GM21423 (cell line): ENCODE results near the gene AXDND1.
"Not testable (repeated sequence)": the region's sequence is repeated elsewhere in the genome, so short reads cannot be mapped to it uniquely, and the experiment has no call there.

Experiments used
- ATAC-seq: cut with Tn5 transposase; IDR thresholded peaks from one replicate; pipeline ENCODE4 v1.9.1; 2021; ENCODE audit warnings: mild to moderate bottlenecking, moderate library complexity; ENCODE audit not compliant: unreplicated experiment

Gene AXDND1

DNA sequence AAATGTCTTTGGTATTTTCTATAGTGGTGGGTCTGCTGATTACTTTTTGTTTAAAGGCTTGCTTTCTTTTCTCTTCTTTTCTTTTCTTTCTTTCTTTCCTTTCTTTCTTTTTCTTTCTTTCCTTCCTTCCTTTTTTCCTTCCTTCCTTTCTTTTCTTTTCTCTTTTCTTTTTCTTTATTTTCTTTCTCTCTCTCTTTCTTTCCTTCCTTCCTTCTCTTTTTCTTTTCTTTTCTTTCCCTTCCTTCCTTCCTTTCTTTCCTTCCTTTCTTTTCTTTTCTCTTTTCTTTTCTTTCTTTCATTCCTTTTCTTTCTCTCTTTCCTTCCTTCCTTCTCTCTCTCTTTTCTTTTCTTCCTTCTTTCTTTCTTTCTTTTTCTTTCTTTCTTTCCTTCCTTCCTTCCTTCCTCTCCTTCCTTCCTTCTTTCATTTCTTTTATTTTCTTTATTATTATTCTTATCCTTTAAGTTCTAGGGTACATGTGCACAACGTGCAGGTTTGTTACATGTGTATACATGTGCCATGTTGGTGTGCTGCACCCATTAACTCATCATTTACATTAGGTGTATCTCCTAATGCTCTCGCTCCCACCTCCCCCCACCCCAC is 93.9 kb downstream of the AXDND1 start:
- ATAC-seq: not testable (repeated sequence)

DNA sequence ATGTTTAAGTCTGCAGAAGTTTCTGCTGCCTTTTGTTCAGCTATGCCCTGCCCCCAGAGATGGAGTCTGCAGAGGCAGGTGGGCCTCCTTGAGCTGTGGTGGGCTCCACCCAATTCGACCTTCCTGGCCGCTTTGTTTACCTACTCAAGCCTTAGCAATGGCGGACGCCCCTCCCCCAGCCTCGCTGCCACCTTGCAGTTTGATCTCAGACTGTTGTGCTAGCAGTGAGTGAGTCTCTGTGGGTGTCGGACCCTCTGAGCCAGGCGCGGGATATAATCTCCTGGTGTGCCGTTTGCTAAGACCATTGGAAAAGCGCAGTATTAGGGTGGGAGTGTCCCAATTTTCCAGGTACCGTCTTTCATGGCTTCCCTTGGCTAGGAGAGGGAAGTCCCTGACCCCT is 99.9 kb downstream of the AXDND1 start:
- not testable (repeated sequence) for ATAC-seq

DNA sequence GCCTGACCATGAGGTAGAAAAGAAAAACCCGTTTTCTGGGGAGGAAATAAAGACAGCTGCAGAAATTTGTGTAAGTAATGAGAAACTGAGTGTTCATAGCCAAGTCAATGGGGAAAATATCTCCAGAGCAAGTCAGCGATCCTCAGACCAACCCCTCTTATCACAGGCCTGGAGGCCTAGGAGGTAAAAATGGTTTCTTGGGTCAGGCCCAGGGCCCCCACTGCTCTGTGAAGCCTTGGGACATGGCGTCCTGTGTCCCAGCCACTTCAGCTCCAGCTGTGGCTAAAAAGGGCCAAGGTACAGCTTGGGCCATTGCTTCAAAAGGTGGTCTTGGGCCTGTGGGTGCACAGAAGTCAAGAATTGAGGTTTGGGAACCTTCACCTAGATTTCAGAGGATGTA is 108.9 kb downstream of the AXDND1 start:
- no peak for ATAC-seq

DNA sequence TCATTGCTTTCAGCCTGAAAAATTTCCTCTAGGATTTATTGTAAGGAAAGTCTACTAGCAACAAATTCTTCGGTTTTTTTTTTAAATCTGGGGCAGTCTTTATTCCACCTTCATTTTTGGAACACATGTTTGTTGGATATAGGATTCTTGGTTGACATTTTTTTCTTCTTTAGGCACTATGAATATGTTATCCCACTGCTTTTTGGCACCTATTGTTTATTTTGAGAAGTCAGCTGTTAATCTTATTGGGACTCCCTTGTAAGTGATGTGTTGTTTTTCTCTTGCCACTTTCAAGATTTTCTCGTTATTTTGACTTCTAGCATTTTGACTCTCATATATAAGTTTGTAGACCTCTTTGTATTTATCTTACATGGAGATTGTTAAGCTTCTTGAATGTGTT is 110.7 kb downstream of the AXDND1 start:
- ATAC-seq: no peak

DNA sequence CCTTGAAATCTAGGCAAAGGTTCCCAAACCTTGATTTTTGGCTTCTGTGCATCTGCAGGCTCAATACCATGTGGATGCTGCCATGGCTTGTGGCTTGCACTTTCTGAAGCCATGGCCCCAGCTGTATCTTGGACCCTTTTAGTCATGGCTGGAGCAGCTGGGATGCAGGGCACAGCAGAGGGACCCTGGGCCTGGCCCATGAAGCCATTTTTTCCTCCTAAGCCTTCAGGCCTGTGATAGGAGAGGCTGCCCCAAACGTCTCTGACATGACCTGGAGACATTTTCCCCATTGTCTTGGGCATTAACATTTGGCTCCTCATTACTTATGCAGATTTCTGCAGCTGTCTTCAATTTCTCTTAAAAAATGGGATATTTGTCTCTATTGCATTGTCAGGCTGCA is 112.6 kb downstream of the AXDND1 start:
- ATAC-seq: no peak

DNA sequence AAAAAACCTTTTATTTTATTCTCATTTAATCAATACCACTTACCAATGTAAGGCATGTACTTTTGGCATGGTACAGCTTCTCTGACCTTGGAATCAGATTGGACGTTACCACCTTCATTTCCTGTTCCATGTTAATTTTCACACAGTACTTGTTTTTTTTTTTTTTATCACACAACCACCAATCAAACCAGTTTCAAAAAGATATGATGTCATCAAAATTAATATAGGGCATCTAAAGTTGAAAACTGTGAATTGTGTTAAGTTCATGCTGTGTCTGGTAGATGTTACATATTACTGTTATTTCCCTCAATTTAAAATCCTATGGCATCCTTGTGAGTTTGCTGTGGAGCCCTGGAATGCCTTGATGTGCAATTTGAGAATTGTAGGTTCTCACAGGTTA is 124.8 kb downstream of the AXDND1 start:
- no peak for ATAC-seq

DNA sequence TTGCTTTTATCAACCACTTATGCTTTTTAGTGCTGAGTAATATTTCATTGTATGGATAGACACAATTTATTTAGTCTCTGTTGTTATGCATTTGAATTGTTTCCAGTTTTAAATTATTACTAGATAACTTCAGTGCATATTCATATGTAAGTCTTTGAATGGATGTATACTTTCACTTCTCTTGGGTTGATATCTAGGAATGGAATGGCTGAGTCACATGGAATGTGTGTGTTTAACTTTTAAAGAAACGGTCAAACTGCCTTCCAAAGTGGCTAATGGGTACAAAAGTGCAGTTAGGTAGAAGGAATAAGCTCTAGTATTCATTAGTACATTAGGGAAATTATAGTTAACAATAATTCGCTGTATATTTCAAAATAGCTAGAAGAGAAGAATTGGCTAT is 127.6 kb downstream of the AXDND1 start:
- ATAC-seq: no peak

DNA sequence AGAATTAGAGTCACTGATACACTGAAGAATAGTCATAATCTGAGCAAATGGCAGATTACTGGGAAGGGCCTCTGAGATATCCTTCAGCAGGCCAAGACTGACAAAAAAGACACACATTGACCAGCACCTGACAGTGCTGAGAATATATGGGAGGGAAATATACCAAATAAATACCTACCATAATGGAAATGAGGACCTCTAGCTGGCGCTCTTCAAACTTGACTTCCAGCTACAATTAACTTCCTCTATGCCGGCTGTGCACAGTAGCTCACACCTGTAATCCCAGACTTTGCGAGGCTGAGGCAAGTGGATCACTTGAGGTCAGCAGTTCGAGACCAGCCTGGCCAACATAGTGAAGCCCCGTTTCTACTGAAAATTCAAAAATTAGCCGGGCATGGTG is 140.4 kb downstream of the AXDND1 start:
- no peak for ATAC-seq

DNA sequence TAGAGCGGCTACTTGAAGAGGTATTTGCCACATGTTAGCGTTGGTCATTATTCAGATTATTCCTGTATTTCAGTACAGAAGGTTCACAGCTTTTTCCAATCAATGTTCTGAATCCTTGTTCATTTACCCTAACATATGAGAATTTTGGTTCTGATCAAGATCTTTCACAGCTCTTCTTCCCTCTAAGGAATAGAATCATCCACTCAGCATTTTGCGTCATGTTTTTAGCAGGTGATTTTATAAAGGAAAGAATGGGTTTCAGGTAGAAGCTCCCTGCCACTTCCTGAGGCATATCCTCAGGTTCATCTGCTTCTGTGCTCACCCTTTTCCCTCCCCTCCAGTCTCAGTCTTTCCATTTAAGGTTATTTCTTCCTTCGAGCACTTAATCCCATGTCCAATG is 143.6 kb downstream of the AXDND1 start:
- ATAC-seq: no peak

DNA sequence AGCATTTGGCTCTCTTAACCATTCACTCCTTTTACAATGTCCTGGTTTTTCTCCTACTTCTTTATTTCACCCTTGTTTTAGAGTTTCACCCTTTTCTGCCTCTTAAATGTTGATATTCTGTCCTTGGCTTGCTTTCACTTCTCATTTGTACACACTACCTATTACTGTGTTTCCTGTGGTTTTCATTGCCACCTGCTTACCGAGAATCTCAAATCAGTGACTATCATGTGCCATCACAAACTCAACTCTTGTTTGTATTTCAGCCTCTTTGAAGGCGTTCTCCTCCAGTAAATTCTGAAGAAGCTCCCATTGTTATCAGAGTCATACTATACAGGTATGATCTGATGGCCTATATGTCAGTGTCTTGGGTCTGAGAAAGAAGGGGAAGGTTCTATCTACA is 144.3 kb downstream of the AXDND1 start:
- no peak for ATAC-seq

DNA sequence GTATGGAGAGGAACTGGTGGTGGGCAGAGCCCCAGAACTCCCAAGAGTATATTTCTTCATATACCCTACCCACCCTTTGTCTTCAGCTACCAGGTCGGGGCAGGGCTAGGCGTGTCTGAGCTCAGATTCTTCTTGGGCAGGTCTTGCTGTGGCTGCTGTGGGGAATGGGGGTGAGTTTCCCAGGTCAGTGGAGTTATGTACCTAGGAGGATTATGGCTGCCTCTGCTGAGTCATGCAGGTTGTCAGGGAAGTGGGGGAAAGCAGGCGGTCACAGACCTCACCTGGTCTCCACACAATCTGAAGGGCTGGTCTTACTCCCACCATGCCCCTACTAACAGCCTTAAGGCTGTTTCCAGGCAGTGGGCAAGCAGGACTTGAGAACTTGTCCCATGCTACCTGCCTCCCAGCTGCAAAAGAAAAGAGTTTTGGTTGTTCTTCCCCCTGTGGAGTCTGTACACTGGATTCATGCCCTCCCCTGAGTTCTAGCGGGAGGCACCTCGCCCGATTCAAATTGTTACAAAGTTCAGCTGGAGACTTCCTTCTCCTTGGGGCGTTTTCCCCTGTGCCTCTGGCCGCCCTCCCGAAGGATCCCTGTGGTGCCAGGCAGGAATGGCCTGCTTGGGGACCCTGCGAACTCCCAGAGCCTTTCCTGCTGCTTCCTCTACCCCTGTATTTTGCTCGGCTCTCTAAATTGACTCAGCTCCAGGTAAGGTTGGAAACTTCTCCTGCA is 151.4 kb downstream of the AXDND1 start:
- no peak for ATAC-seq

DNA sequence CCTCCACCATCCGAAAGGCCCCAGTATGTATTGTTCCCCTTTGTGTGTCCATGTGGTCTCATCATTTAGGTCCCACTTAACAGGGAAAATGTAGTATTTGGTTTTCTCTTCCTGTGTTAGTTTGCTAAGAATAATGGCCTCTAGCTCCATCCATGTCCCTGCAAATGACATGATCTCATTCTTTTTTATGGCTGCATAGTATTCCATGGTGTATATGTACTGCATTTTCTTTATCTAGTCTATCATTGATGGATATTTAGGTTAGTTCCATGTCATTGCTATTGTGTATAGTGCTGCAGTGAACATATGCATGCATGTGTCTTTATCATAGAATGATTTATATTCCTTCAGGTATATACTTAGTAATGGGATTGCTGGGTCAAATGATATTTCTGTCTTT is 152.8 kb downstream of the AXDND1 start:
- ATAC-seq: not testable (repeated sequence)

DNA sequence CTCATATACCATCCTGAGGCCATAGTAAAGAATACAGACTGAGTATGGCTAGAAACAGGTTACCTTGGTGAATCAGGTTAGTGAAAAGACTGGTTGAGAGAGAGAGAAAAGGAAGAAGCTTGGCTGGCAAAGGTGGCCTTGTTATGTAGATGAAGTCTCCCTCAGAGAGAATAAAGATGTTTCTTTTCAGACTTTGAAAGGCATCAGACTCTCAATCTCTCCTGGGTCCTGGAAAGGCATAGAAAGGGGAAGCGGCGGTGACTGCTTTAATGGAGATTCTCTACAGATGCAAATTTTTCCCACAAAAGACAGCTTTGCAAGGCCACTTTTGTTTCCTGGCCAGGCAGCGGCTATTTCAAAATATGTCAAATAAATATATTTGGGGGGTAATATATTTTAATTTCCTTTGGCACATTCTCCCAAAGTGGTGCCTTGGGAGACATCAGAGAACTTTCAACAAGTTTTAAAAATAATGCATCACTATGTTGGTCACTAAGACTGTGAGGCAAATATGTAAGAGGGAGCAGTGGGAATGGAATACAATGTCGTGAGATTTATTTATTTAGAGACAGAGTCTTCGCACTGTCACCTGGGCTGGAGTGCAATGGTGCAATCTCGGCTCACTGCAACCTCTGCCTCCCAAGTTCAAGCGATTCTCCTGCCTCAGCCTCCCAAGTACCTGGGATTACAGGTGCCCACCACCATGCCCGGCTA is 163.9 kb downstream of the AXDND1 start:
- no peak for ATAC-seq

DNA sequence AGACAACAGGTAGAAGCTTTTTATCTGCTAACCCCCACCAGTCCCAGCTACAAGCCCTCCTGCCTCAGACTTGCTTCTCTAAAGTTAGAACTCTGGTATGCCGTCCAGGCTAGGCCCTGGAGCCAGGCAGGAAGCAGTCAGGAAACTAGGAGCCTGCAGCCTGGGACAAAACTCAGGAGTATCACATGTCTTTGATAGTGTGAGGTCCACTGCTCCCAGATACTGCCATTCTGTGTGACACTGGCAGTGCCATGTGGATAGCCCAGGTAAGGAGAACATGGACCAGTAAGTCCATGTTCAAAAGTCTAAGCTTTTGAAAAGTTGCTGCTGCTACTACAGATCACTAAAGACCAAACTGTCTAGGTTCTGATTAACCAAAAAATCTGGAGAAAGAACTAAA is 164.6 kb downstream of the AXDND1 start:
- no peak for ATAC-seq

DNA sequence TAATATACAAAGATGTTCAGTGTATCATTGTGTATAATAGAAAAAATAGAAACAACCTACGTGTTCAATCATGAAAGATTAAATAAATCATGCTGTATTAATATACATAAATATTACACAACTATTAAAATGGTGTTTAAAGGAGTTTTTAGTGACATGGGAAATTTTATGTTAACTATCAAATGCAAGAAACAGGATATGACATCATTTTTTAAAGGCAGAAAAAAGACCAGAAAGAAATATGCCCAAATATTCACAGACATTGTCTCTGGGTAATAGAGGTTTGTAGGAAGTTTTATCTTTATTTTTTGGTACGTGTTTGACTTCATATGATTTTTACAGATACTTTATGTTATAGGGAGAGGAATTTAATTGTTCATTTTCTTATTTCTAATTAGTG is 176.0 kb downstream of the AXDND1 start:
- ATAC-seq: no peak

DNA sequence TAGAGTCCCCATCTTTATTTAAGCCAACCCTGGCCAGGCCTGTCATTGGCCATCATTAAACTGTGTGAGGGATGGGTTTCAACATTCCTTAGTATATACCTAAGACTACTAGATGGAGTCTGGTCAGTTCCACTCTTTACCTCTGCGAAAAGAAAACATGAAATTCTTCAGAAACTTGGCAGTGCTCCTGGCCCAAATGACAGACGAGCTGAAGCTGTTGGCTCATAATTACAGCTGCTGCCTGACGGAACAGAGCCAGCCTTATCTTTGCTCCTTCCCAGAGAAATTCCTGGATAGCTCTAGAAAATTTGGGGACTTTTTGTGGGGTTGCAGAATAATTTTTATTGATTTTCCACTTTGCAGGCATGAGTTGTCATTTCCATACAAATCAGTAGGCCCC is 179.6 kb downstream of the AXDND1 start:
- no peak for ATAC-seq

DNA sequence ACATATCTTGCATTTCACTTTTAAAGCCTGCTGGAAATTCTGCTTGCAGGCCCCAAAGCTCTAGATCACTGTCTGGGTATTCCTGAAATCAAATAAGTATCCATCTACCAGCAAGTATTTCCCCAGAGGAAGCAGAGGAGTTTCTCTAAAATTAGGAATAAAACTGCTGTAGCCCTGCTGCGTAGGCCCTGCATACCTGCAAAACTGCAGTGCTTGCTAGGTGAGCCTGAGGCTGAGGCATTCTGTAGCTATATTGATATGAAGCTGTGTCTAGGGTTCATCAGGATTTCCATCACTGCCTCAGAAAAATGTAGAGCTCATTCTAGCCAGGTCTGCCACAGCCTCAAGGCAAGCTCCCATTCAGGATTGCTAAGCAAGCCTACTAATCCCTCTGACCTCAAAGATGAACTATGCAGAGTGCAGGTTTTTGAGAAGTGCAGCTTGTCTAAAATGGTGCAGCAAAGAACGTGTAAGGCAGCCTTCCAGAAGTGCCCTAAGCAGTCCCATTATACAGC is 181.3 kb downstream of the AXDND1 start:
- ATAC-seq: no peak

DNA sequence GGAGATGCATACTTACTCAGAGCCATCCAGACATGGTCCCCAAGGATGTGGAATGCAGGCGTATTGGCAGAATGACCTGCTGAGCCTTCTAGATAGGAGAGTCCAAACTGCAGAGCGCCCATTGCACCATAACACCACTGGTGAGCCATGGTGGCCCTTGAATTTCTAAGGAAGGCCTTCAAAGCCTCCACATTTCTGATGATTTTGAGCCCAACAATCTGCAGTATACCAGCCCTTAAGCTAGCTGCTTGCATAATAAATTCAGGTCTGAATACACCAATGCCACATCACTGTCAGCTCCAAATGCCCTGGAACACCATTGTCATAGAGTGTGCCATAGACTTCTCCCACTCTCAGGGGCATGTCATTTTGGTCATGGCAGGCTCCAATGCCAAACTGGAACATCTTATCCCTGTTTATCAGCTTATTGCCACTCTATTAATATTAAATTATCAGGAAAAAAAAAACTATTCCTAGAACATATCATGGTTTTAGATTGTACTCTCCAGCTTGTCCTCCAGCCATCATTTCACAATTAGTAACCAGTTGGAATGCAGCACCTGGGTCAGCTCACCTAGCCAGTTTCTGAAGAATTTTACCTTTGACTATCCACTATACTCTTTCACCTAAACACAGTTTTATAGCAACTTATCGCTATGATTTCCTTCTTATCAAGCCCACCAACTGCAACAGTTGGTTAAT is 183.0 kb downstream of the AXDND1 start:
- no peak for ATAC-seq

DNA sequence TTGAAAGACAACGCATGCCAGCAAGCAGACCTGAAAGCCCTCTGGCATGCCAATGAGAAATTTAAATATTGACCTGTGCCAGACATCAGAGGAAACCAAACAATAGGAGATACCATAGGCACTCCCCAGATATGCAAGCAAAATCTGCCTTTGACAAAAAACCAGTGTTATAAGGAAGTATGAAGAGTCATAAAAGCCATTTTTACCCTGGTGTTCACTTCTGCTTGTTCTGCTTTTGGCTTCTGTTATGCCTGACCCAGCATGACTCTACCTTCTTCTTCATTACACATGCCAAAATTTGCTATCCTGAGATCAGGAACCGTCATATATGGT is 183.6 kb downstream of the AXDND1 start:
- ATAC-seq: no peak

DNA sequence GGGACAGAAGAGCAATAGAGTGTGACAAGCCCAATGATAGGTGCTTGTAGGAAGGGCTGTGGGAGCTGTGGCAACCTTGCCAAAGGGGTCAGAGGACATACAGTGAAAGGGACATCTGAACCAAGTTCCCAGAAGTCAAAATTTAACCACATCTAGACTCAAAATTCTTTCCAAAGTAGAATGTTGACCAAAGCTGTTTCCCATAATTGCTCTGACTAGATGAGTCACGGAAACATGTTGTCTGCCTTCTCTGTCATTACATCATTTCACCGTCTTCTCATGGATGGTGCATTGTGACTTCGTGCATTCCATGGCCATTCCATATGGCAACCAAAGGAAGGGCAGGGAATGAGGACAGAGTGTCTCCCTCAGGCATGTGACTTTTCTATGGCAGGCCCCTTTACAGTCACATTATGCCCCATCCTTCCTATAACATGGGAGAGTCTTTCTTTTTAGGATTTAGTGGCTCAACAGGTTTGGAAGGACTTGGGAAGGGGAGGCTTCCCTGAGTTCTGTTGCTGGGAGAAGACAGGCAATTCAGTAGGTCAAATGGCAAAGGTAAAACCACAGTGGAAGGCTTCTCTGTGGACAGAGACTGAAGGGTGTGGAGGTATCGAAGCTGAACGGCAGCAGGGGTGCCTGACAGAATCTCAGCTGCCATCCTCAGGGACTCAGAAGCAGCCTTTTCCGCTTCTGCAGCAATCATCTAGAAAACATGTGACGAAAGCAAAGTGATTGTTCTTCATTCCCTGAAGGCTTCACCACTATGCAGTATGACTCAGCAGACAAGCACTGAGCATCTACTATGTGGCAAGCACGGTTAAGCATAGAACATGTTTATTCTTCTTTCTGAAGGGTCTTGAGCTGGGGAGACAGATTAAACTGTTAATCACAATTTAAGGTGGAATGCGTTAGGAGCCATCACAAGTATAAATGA is 185.2 kb downstream of the AXDND1 start:
- no peak for ATAC-seq
